Hematopoietic multipotent progenitor cell treated with erythropoietin and hydrocortisone succinate and interleukin-3 and kit ligand, for 6 days (in vitro differentiated cells): Measurements from ENCODE around the gene PFN1.

Experiments used
- DNase-seq: peaks from one replicate; pipeline ENCODE4 v3.0.0-alpha.2; 2015

Gene PFN1

GRCh38 chr17:4895657-4896331 is 52.5 kb downstream of the PFN1 start:
- DNase-seq = no peak
